GM23338 (cell line): ENCODE measurements around the gene SPTB. TPM values are rescaled to one million over a fixed set of nuclear protein-coding genes. Genes with fewer than 3 reads are reported as not detected.

Experiments
- ATAC-seq: fragments of 200-7000 bp; cut with Tn5 transposase; 3 replicates; pipeline ENCODE4 v1.9.1; 2020
- DNase-seq: peaks from one replicate; pipeline ENCODE4 v3.0.0-alpha.2; 2015; ENCODE audit warnings: low spot score
- H2AFZ ChIP-seq: fragments of 200-600 bp; sonication (generic); 2 replicates; pipeline ENCODE4 v1.8.0; 2016; ENCODE audit warnings: antibody characterized with exemption, mild to moderate bottlenecking, moderate library complexity
- H3F3A ChIP-seq: fragments of 200-600 bp; sonication (generic); replicated peaks from 2 replicates; pipeline ENCODE4 v1.8.0; 2017; ENCODE audit warnings: antibody characterized with exemption, mixed run types, low read depth
- H3K27ac ChIP-seq: fragments of 200-600 bp; sonication (generic); 2 replicates; pipeline ENCODE4 v1.6.1; 2016; ENCODE audit warnings: low read depth
- H3K27me3 ChIP-seq: fragments of 200-600 bp; sonication (generic); 2 replicates; pipeline ENCODE4 v1.8.0; 2016; ENCODE audit warnings: mild to moderate bottlenecking, mixed run types, moderate library complexity; ENCODE audit not compliant: insufficient read depth
- H3K36me3 ChIP-seq: fragments of 200-600 bp; sonication (generic); 2 replicates; pipeline ENCODE4 v1.8.0; 2016; ENCODE audit warnings: mild to moderate bottlenecking; ENCODE audit not compliant: insufficient read depth
- H3K4me1 ChIP-seq: fragments of 200-600 bp; sonication (generic); 2 replicates; pipeline ENCODE4 v1.8.0; 2016; ENCODE audit warnings: mild to moderate bottlenecking, moderate library complexity; ENCODE audit not compliant: insufficient read depth
- H3K4me2 ChIP-seq: fragments of 200-600 bp; sonication (generic); 2 replicates; pipeline ENCODE4 v1.7.1; 2017; ENCODE audit warnings: mixed run types
- H3K4me3 ChIP-seq: fragments of 200-600 bp; sonication (generic); 2 replicates; pipeline ENCODE4 v1.6.1; 2016; ENCODE audit warnings: mixed run types
- H3K79me2 ChIP-seq: fragments of 200-600 bp; sonication (generic); replicated peaks from 2 replicates; pipeline ENCODE4 v1.8.0; 2017; ENCODE audit warnings: mild to moderate bottlenecking; ENCODE audit not compliant: insufficient read depth
- H3K9me2 ChIP-seq: fragments of 200-600 bp; sonication (generic); 2 replicates; pipeline ENCODE4 v1.8.0; 2017; ENCODE audit not compliant: insufficient read depth
- H4K20me1 ChIP-seq: fragments of 200-600 bp; sonication (generic); replicated peaks from 2 replicates; pipeline ENCODE4 v1.8.0; 2017; ENCODE audit warnings: mild to moderate bottlenecking; ENCODE audit not compliant: insufficient read depth
- H3K27ac Mint-ChIP-seq: 2 replicates; pipeline ENCODE4 v1.8.0; 2020; ENCODE audit warnings: inconsistent platforms, mild to moderate bottlenecking, moderate library complexity, mixed read lengths
- H3K27me3 Mint-ChIP-seq: 3 replicates; pipeline ENCODE4 v1.8.0; 2022; ENCODE audit warnings: low read depth, mild to moderate bottlenecking, moderate library complexity, mixed read lengths, inconsistent platforms; ENCODE audit not compliant: insufficient read depth, poor library complexity
- H3K36me3 Mint-ChIP-seq: 3 replicates; pipeline ENCODE4 v1.8.0; 2021; ENCODE audit warnings: low read depth, mild to moderate bottlenecking, inconsistent platforms, moderate library complexity, mixed read lengths
- H3K4me1 Mint-ChIP-seq: 3 replicates; pipeline ENCODE4 v1.8.0; 2020; ENCODE audit warnings: mild to moderate bottlenecking, inconsistent platforms, mixed read lengths
- H3K4me3 Mint-ChIP-seq: 3 replicates; pipeline ENCODE4 v1.8.0; 2021; ENCODE audit warnings: moderate library complexity, mild to moderate bottlenecking, inconsistent platforms, mixed read lengths
- H3K9me3 Mint-ChIP-seq: 3 replicates; pipeline ENCODE4 v1.8.0; 2020; ENCODE audit warnings: moderate library complexity, mild to moderate bottlenecking, inconsistent platforms, mixed read lengths
- CTCF ChIP-seq, 2 experiments: fragments of 200-600 bp in 1 of 2; sonication (generic) in 1 of 2; conservative IDR thresholded peaks; 2 replicates each; pipeline versions ENCODE4 v1.5.1 to v1.6.1; 2016 to 2017; ENCODE audit warnings: antibody characterized with exemption in 2 of 2, low read depth in 2 of 2, mild to moderate bottlenecking in 2 of 2, moderate library complexity in 1 of 2
- ETS1 ChIP-seq: IDR thresholded peaks from 2 replicates; pipeline ENCODE4 v1.6.1; 2016; ENCODE audit warnings: antibody characterized with exemption
- EZH2 ChIP-seq: fragments of 200-600 bp; sonication (generic); IDR thresholded peaks from one replicate; pipeline ENCODE4 v1.8.0; 2017; ENCODE audit warnings: antibody characterized with exemption, mild to moderate bottlenecking, low read depth; ENCODE audit not compliant: unreplicated experiment
- EZH2phosphoT487 ChIP-seq: fragments of 200-600 bp; sonication (generic); IDR thresholded peaks from one replicate; pipeline ENCODE4 v1.8.1; 2018; ENCODE audit warnings: antibody characterized with exemption; ENCODE audit not compliant: unreplicated experiment
- JUNB ChIP-seq: IDR thresholded peaks from one replicate; pipeline ENCODE4 v1.6.1; 2016; ENCODE audit warnings: antibody characterized with exemption; ENCODE audit not compliant: unreplicated experiment
- POLR2AphosphoS5 ChIP-seq: IDR thresholded peaks from 2 replicates; pipeline ENCODE4 v1.6.1; 2016; ENCODE audit warnings: antibody characterized with exemption, low read depth
- REST ChIP-seq: IDR thresholded peaks from one replicate; pipeline ENCODE4 v1.6.1; 2018; ENCODE audit warnings: antibody characterized with exemption; ENCODE audit not compliant: unreplicated experiment
- ZNF114 ChIP-seq: fragments of 250-450 bp; sonication (Bioruptor Pico); IDR thresholded peaks from 2 replicates; pipeline ENCODE4 v1.5.0; 2020; ENCODE audit warnings: mild to moderate bottlenecking, moderate library complexity
- ZNF462 ChIP-seq: fragments of 250-450 bp; sonication (Bioruptor Pico); IDR thresholded peaks from 2 replicates; pipeline ENCODE4 v1.5.0; 2020; ENCODE audit warnings: mild to moderate bottlenecking, moderate library complexity
- polyA plus RNA-seq: library from polyadenylated mRNA; unstranded; fragments of >200 nt; fragmentation: Nextera tagmentation; extraction: Ambion mirVana; gene quantifications from 2 replicates; pipeline ENCODE4 v1.2.1, GENCODE V29; 2016
- total RNA-seq: library from RNA; depleted of rRNA; stranded (reverse); fragments of >200 nt; shearing (Covaris generic); gene quantifications from 2 replicates; pipeline ENCODE4 v1.2.3, GENCODE V29; 2014

SPTB gene
- total and polyA plus RNA-seq, 2 experiments from 2014 or later = 1.1 to 1.9 TPM

GRCh38 chr14:64771161-64771560 is 108.5 kb downstream of the SPTB start:
- Histone ChIP-seq H3K4me3 (no peak overlapping the region), H3K27me3 (no peaks in the 10 kb centered on the region), H4K20me1 (no peaks in the 10 kb centered on the region), H3K79me2 (no peaks in the 10 kb centered on the region), H3K9me2 (no peaks in the 10 kb centered on the region), H3K4me2 (no peak overlapping the region), H3K36me3 (no peaks in the 10 kb centered on the region), H2AFZ (no peak overlapping the region), H3K4me1 (peaks cover 10% of the 10 kb centered on the region; the same call in 1 of the 2 replicates), H3F3A (peaks cover 4% of the 10 kb centered on the region; the same call in 1 of the 2 replicates), H3K27ac (no peak overlapping the region)
- ATAC-seq (no peak), DNase-seq (no peak)
- Mint-ChIP-seq H3K27ac (no peak overlapping the region), H3K4me3 (no peak overlapping the region), H3K27me3 (peaks cover 17% of the 10 kb centered on the region), H3K36me3 (peaks cover 22% of the 10 kb centered on the region), H3K4me1 (peaks cover 20% of the 10 kb centered on the region), H3K9me3 (peaks cover 29% of the 10 kb centered on the region)
- TF ChIP-seq ETS1 (no peak), CTCF (conservative IDR thresholded peaks at IDR 0.05; ENCODE audit: low read depth in 2 of 2) (no peak), EZH2phosphoT487 (no peak), JUNB (no peak)

- no peak overlapping the region for H2AFZ ChIP-seq
- no peaks in the 10 kb centered on the region for H3K9me2 ChIP-seq
- peaks cover 24% of the 10 kb centered on the region for H3K4me1 Mint-ChIP-seq
- H3K4me2 ChIP-seq = no peak overlapping the region
- H3K36me3 ChIP-seq = no peaks in the 10 kb centered on the region
- H3K27me3 ChIP-seq = no peaks in the 10 kb centered on the region
- H3F3A ChIP-seq = peaks cover 4% of the 10 kb centered on the region; the same call in 1 of the 2 replicates
- ATAC-seq = no peak
- H3K36me3 Mint-ChIP-seq = peaks cover 21% of the 10 kb centered on the region
- H3K79me2 ChIP-seq = no peaks in the 10 kb centered on the region
- H3K4me1 ChIP-seq = peaks cover 10% of the 10 kb centered on the region; the same call in 1 of the 2 replicates
- H3K9me3 Mint-ChIP-seq = peaks cover 29% of the 10 kb centered on the region
- H3K27ac Mint-ChIP-seq = no peak overlapping the region
- no peak overlapping the region for H3K4me3 ChIP-seq
- H3K27me3 Mint-ChIP-seq = peaks cover 17% of the 10 kb centered on the region
- no peak for DNase-seq
- no peak overlapping the region for H3K27ac ChIP-seq
- no peaks in the 10 kb centered on the region for H4K20me1 ChIP-seq
- H3K4me3 Mint-ChIP-seq = no peak overlapping the region
- no peak for TF ChIP-seq EZH2
- TF ChIP-seq JUNB = no peak
- TF ChIP-seq ZNF462 (CRISPR knock-in tag) = no peak
- no peak for TF ChIP-seq REST
- TF ChIP-seq ZNF114 = no peak
- no peak for TF ChIP-seq EZH2phosphoT487
- TF ChIP-seq POLR2AphosphoS5 = no peak
Observed at GRCh38 chr14:64770751-64771150, 109.0 kb downstream of the SPTB start.
